ENCODE data around the gene BSN. TPM values are rescaled to one million over a fixed set of nuclear protein-coding genes. Genes with fewer than 3 reads are reported as not detected.

BSN gene
- total RNA-seq, 1 donor from 2014 or later = 0.55 TPM

- intact Hi-C loops (cut with micrococcal nuclease) = no loop called here
- no peak overlapping the region for H3K27ac ChIP-seq (replicated peaks)
- peak overlapping the region; percentile 78 for H3K4me3 ChIP-seq
- H3K36me3 ChIP-seq = peaks cover 41% of the 10 kb centered on the region
- no peaks in the 10 kb centered on the region for H3K27me3 ChIP-seq (ENCODE audit: low read depth)
- no peaks in the 10 kb centered on the region for H3K9me3 ChIP-seq (replicated peaks)
- DNase-seq = no peak
- TF ChIP-seq CTCF (IDR thresholded peaks at IDR 0.05; ENCODE audit: borderline replicate concordance) = no peak
- H3K4me1 ChIP-seq = peaks cover 43% of the 10 kb centered on the region
Observed at GRCh38 chr3:49717959-49718857, 163.9 kb downstream of the BSN start.

- Histone ChIP-seq H3K4me3 (peak overlapping the region; percentile 78), H3K27me3 (ENCODE audit: low read depth) (no peaks in the 10 kb centered on the region), H3K36me3 (peaks cover 40% of the 10 kb centered on the region), H3K4me1 (peaks cover 49% of the 10 kb centered on the region), H3K27ac (replicated peaks) (peak overlapping the region; percentile 82), H3K9me3 (replicated peaks) (no peaks in the 10 kb centered on the region)
- no peak for DNase-seq
- intact Hi-C loops (cut with micrococcal nuclease) = no loop called here
- TF ChIP-seq CTCF (IDR thresholded peaks at IDR 0.05; ENCODE audit: borderline replicate concordance) = no peak
Observed at GRCh38 chr3:49718858-49719213, 164.6 kb downstream of the BSN start.

- H3K27me3 ChIP-seq (ENCODE audit: low read depth) = no peaks in the 10 kb centered on the region
- peaks cover 52% of the 10 kb centered on the region for H3K4me1 ChIP-seq
- peaks cover 40% of the 10 kb centered on the region for H3K36me3 ChIP-seq
- no peaks in the 10 kb centered on the region for H3K9me3 ChIP-seq (replicated peaks)
- intact Hi-C loops (cut with micrococcal nuclease) = no loop called here
- peak; percentile 97 for DNase-seq
- H3K27ac ChIP-seq (replicated peaks) = peak within 1 kb of the TSS; percentile 82
- H3K4me3 ChIP-seq = peak within 1 kb of the TSS; percentile 78
- TF ChIP-seq CTCF (IDR thresholded peaks at IDR 0.05; ENCODE audit: borderline replicate concordance) = peak; percentile 70
Observed at GRCh38 chr3:49719214-49719884, 165.1 kb downstream of the BSN start, which contains the start of gene AMIGO3. AMIGO3 (minus strand) TSS chr3:49719684; CDS start chr3:49719465, 219 bp downstream.

Other genes with a start within 250 kb of the BSN start
- gene USP4, start 214.4 kb upstream of the BSN start, total RNA-seq = 37.3 TPM
- gene GPX1, start 196.1 kb upstream of the BSN start, total RNA-seq = 115 TPM
- 247 TPM for gene RHOA, start 142.5 kb upstream of the BSN start, total RNA-seq
- 17.7 TPM for gene TCTA, start 142.1 kb upstream of the BSN start, total RNA-seq
- gene AMT, start 132.0 kb upstream of the BSN start, total RNA-seq = 29.0 TPM
- gene NICN1, start 125.2 kb upstream of the BSN start, total RNA-seq = 19.4 TPM
- gene DAG1, start 84.2 kb upstream of the BSN start, total RNA-seq = 117 TPM
- 99.0 TPM for gene APEH, start 119.9 kb downstream of the BSN start, total RNA-seq
- gene MST1, start 135.0 kb downstream of the BSN start, total RNA-seq = 5.4 TPM
- gene RNF123, start 135.1 kb downstream of the BSN start, total RNA-seq = 48.6 TPM
- gene AMIGO3, start 165.2 kb downstream of the BSN start, total RNA-seq = not detected
- gene GMPPB, start 169.5 kb downstream of the BSN start, total RNA-seq = 15.1 TPM
- gene IP6K1, start 232.1 kb downstream of the BSN start, total RNA-seq = 16.9 TPM
- gene CDHR4, start 245.4 kb downstream of the BSN start, total RNA-seq = not detected
- 2.3 TPM for gene INKA1, start 248.8 kb downstream of the BSN start, total RNA-seq

Data from left ventricle myocardium inferior (tissue), 1 donor.